IPS-20b (cell line): ENCODE data around the gene TSPAN18.
A peak's percentile ranks its signal among the peaks of the same experiment; 100 is the strongest.

Experiments
- H3K27ac ChIP-seq: one replicate; pipeline ENCODE4 v1.5.1; 2013; ENCODE audit warnings: low read length
- H3K27me3 ChIP-seq: 2 replicates; pipeline ENCODE4 v1.6.1; 2013; ENCODE audit warnings: mild to moderate bottlenecking, low read length, inconsistent platforms; ENCODE audit not compliant: insufficient read depth
- H3K36me3 ChIP-seq: 2 replicates; pipeline ENCODE4 v1.6.1; 2013; ENCODE audit warnings: low read depth, mild to moderate bottlenecking, inconsistent platforms, low read length, moderate library complexity; ENCODE audit not compliant: insufficient read depth
- H3K4me1 ChIP-seq: 2 replicates; pipeline ENCODE4 v1.6.1; 2013; ENCODE audit warnings: mild to moderate bottlenecking, control low read depth, inconsistent platforms, low read length, moderate library complexity; ENCODE audit not compliant: insufficient read depth
- H3K4me3 ChIP-seq: 2 replicates; pipeline ENCODE4 v1.5.1; 2013; ENCODE audit warnings: mild to moderate bottlenecking, low read length, inconsistent platforms
- H3K9ac ChIP-seq: 2 replicates; pipeline ENCODE4 v1.6.1; 2013; ENCODE audit warnings: low read depth, mild to moderate bottlenecking, inconsistent platforms, low read length, moderate library complexity
- H3K9me3 ChIP-seq: 2 replicates; pipeline ENCODE4 v1.6.1; 2013; ENCODE audit warnings: mild to moderate bottlenecking, low read depth, low read length, inconsistent platforms; ENCODE audit not compliant: insufficient read depth

TSPAN18 gene

DNA sequence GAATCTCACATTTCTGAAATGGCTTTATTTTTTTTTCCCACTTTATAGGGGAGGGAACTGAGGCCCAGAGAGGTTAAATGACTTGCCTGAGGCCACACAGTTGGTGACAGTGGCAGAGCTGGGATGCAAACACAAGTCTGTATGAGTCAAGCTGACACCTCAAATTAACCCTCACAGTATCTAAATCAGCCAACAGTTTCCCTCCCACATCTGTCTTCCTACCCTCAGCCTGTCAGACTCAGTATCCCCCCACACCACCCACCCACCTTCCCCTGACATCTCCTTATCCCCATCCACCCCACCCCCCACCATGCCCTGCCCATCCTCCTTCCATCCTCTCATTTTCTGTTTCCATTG is 128.7 kb downstream of the TSPAN18 start:
- Histone ChIP-seq H3K36me3 (no peaks in the 10 kb centered on the region), H3K27me3 (no peaks in the 10 kb centered on the region), H3K27ac (no peak overlapping the region), H3K9ac (no peak overlapping the region), H3K4me1 (peaks cover 22% of the 10 kb centered on the region; the same call in 1 of the 2 replicates), H3K9me3 (no peaks in the 10 kb centered on the region), H3K4me3 (no peak overlapping the region)

DNA sequence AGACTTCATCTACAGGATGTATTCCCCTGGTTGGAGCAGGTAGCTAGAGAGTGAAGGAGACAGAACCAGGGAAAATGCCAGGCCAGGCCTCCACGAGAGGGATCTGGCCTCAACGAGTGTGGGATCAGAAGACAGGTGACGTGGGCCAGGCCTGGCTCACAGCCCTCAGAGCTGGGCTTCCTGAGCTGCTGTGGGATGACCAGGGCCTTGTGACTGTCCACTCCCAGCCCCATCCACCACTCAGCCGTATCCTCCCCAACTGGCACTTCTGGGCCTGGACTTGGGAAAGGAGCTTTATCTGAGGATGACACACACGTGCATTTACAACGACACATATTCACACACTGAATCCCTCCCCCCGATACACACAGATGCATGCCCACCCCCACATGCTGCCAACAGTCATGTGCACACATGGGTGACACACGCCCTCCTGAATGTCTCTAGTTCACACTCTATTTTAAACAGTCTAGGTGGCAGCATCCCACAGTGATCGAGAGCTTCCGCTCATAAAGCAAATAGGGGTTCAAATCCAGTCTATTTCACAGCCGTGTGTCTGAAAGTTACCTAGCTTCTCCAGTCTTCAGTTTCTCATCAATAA is 130.8 kb downstream of the TSPAN18 start:
- no peak overlapping the region for H3K9ac ChIP-seq
- H3K36me3 ChIP-seq, result no peaks in the 10 kb centered on the region
- H3K4me3 ChIP-seq, result no peak overlapping the region
- peaks cover 33% of the 10 kb centered on the region for H3K4me1 ChIP-seq
- no peaks in the 10 kb centered on the region for H3K27me3 ChIP-seq
- no peaks in the 10 kb centered on the region for H3K9me3 ChIP-seq
- no peak overlapping the region for H3K27ac ChIP-seq

- no peaks in the 10 kb centered on the region for H3K36me3 ChIP-seq
- H3K9ac ChIP-seq, result peak overlapping the region; percentile 20
- no peaks in the 10 kb centered on the region for H3K9me3 ChIP-seq
- H3K4me1 ChIP-seq, result peaks cover 44% of the 10 kb centered on the region
- H3K27me3 ChIP-seq, result no peaks in the 10 kb centered on the region
- H3K4me3 ChIP-seq, result no peak overlapping the region
- no peak overlapping the region for H3K27ac ChIP-seq
Observed at GRCh38 chr11:44858796-44859527, 132.2 kb downstream of the TSPAN18 start.

GRCh38 chr11:44859528-44859925 is 132.8 kb downstream of the TSPAN18 start:
- H3K36me3 ChIP-seq, result no peaks in the 10 kb centered on the region
- H3K27me3 ChIP-seq, result no peaks in the 10 kb centered on the region
- peaks cover 41% of the 10 kb centered on the region for H3K4me1 ChIP-seq

DNA sequence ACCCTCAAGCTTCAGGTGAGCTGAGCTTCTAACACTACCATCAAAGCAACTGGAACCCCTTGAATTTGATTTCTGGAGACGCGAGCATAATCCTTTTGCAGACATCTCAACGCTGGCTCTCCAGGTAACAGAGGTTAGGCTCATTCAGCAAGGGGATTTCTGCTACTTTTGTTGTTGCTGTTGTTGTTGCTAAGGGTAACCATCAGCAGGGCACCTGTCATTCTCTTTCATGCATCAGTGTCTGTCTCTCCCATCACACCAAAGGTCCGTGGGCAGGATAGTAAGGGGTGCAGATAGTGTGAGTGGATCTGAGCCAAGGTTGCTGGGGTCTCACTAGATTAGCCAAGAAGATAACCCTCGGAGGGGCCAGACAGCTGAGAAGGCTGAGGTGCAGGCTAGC is 133.6 kb downstream of the TSPAN18 start:
- H3K36me3 ChIP-seq, result no peaks in the 10 kb centered on the region
- H3K9me3 ChIP-seq, result no peaks in the 10 kb centered on the region
- no peak overlapping the region for H3K4me3 ChIP-seq
- H3K27me3 ChIP-seq, result no peaks in the 10 kb centered on the region
- H3K9ac ChIP-seq, result no peak overlapping the region
- H3K27ac ChIP-seq, result no peak overlapping the region
- H3K4me1 ChIP-seq, result peaks cover 43% of the 10 kb centered on the region

More at GRCh38 chr11:44859528-44859925, 132.8 kb downstream of the TSPAN18 start:
- H3K27ac ChIP-seq, result no peak overlapping the region
- no peak overlapping the region for H3K4me3 ChIP-seq
- no peaks in the 10 kb centered on the region for H3K9me3 ChIP-seq
- peak overlapping the region; percentile 20; the same call in 1 of the 2 replicates for H3K9ac ChIP-seq

- Histone ChIP-seq H3K36me3 (no peaks in the 10 kb centered on the region), H3K9ac (peak overlapping the region; percentile 85), H3K9me3 (no peaks in the 10 kb centered on the region), H3K4me1 (peaks cover 47% of the 10 kb centered on the region), H3K27ac (peak overlapping the region; percentile 32), H3K27me3 (no peaks in the 10 kb centered on the region), H3K4me3 (no peak overlapping the region; the same call in 1 of the 2 replicates)
Observed at GRCh38 chr11:44861849-44862557, 135.2 kb downstream of the TSPAN18 start.

DNA sequence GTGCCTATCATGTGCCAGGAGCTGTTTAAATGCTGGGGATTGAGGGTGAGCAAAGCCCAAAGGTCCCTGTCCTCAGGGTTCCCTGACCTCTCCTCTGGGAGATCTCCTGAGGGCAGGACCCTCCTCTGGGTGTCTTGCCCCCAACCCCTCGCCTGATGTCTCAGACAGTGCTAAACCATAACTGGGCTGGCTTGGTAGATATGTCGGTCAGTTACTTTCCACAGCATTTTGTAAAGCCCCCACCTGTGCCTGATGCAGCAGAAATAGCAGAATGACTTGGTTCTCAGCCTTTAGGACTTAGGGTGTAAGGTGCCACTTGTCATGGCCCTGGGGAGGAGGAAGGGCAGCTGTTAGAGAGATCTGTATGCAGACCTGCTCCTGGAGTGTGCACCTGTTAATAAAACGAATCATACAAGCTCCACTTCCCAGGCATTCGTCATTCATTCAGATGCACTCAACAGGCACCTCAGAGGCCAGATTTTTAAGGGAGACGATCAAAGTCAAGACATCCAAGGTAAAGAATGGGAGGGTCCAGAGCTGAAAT is 135.9 kb downstream of the TSPAN18 start:
- Histone ChIP-seq H3K9ac (peak overlapping the region; percentile 85; the same call in 1 of the 2 replicates), H3K4me3 (no peak overlapping the region), H3K9me3 (no peaks in the 10 kb centered on the region), H3K27ac (no peak overlapping the region), H3K36me3 (no peaks in the 10 kb centered on the region), H3K27me3 (no peaks in the 10 kb centered on the region), H3K4me1 (peaks cover 47% of the 10 kb centered on the region)

GRCh38 chr11:44863231-44863630 is 136.5 kb downstream of the TSPAN18 start:
- H3K27ac ChIP-seq, result no peak overlapping the region
- no peaks in the 10 kb centered on the region for H3K27me3 ChIP-seq
- no peak overlapping the region for H3K4me3 ChIP-seq
- peak overlapping the region; percentile 85; the same call in 1 of the 2 replicates for H3K9ac ChIP-seq
- H3K36me3 ChIP-seq, result no peaks in the 10 kb centered on the region
- peaks cover 47% of the 10 kb centered on the region for H3K4me1 ChIP-seq
- no peaks in the 10 kb centered on the region for H3K9me3 ChIP-seq

DNA sequence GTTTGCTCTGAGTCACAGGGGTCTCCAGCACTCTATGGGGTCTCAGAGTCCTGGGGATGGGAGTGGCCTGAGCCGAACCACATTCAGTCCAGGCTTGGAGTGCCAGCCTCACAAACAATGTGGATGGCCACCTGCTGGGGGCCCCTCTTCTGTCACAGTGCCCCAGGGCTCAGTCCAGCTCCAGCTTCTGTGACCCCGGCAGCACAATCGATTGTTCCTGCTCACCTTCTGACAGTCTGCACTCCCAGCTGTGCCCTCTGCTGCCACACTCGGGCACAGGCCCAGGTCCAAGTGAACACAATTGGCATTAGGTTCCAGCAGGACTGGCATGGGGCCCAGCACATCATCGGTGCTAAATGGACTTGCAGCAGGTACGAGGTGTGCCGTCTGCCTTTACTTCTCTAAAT is 139.1 kb downstream of the TSPAN18 start:
- Histone ChIP-seq H3K9me3 (no peaks in the 10 kb centered on the region), H3K4me3 (no peak overlapping the region), H3K9ac (no peak overlapping the region), H3K27ac (no peak overlapping the region), H3K4me1 (peaks cover 28% of the 10 kb centered on the region), H3K27me3 (no peaks in the 10 kb centered on the region), H3K36me3 (peaks cover 4% of the 10 kb centered on the region; the same call in 1 of the 2 replicates)

GRCh38 chr11:44866286-44866685 is 139.5 kb downstream of the TSPAN18 start:
- peaks cover 6% of the 10 kb centered on the region; the same call in 1 of the 2 replicates for H3K36me3 ChIP-seq
- H3K4me1 ChIP-seq, result peaks cover 28% of the 10 kb centered on the region
- no peak overlapping the region for H3K27ac ChIP-seq
- no peak overlapping the region for H3K4me3 ChIP-seq
- H3K9me3 ChIP-seq, result no peaks in the 10 kb centered on the region
- H3K9ac ChIP-seq, result no peak overlapping the region
- H3K27me3 ChIP-seq, result no peaks in the 10 kb centered on the region

DNA sequence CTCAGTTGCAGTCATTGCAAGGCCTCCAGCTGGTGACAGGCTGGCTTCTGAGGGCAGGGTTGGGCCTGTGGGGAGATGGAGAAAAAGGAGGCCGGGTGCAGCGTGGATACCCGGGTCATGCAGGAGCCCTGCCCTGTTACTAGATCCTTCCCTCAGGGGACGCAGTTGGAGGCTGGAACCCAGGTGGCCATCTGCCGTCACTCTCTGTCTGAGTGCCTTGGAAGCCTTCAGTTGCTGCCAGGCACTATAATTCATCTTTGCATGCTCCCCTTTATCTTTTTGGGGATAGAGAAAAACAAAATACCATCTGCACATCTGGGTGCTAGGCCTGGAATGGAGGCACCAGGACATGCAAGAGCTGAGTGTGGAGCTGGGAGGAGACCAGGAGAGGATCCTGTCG is 141.3 kb downstream of the TSPAN18 start:
- Histone ChIP-seq H3K27me3 (no peaks in the 10 kb centered on the region), H3K9ac (no peak overlapping the region), H3K36me3 (peaks cover 6% of the 10 kb centered on the region; the same call in 1 of the 2 replicates), H3K27ac (no peak overlapping the region), H3K9me3 (no peaks in the 10 kb centered on the region), H3K4me1 (peaks cover 13% of the 10 kb centered on the region), H3K4me3 (no peak overlapping the region)
